Activated B cell treated with CpG ODN at 0.5 μM for 24 hours (primary cell): ENCODE results near the gene MAPKAPK2. TPM values are rescaled to one million over a fixed set of nuclear protein-coding genes. Genes with fewer than 3 reads are reported as not detected.

Experiments used
- ATAC-seq: fragments of 200-7000 bp; cut with Tn5 transposase; one replicate; pipeline ENCODE4 v1.10.0; 2021; ENCODE audit warnings: low read depth, mild to moderate bottlenecking, moderate library complexity
- CTCF ChIA-PET: fragments of 350-600 bp; sonication (Branson Sonifier 250); formaldehyde crosslinking; loops from one replicate; lab custom pipeline; 2021; ENCODE audit warnings: antibody characterized with exemption; lab: Charles Lee
- POLR2A ChIA-PET: fragments of 350-600 bp; sonication (Branson Sonifier 250); formaldehyde crosslinking; loops from one replicate; lab custom pipeline; 2021; ENCODE audit warnings: antibody characterized with exemption; lab: Charles Lee
- DNase-seq: peaks from one replicate; pipeline ENCODE4 v3.0.0; 2022
- H3K27ac Mint-ChIP-seq: one replicate; pipeline ENCODE4 v1.8.0; 2020; ENCODE audit warnings: mixed read lengths
- H3K27me3 Mint-ChIP-seq: one replicate; pipeline ENCODE4 v1.8.0; 2021; ENCODE audit warnings: mixed read lengths
- H3K36me3 Mint-ChIP-seq: one replicate; pipeline ENCODE4 v1.8.0; 2021; ENCODE audit warnings: low read depth, mixed read lengths
- H3K4me1 Mint-ChIP-seq: one replicate; pipeline ENCODE4 v1.8.0; 2021; ENCODE audit warnings: mixed read lengths
- H3K4me3 Mint-ChIP-seq: one replicate; pipeline ENCODE4 v1.8.0; 2020; ENCODE audit warnings: mild to moderate bottlenecking, mixed read lengths
- H3K9me3 Mint-ChIP-seq: one replicate; pipeline ENCODE4 v1.8.0; 2020; ENCODE audit warnings: mixed read lengths
- CTCF ChIP-seq: fragments of 200-600 bp; IDR thresholded peaks from one replicate; pipeline ENCODE4 v1.8.0; 2022; ENCODE audit warnings: antibody characterized with exemption, mild to moderate bottlenecking
- intact Hi-C: fragments of 100-400 bp; cut with micrococcal nuclease; formaldehyde crosslinking; loops from one replicate; pipeline ENCODE4 v1.15.1; 2024
- total RNA-seq: library from RNA; stranded (reverse); gene quantifications from 2 replicates; pipeline ENCODE4 v1.2.3, GENCODE V29; 2022

Gene MAPKAPK2
- total RNA-seq, 1 donor from 2014 or later: 72.1 TPM

- TF ChIP-seq CTCF: no peak
- POLR2A ChIA-PET: interaction anchor here (0.6 to 0.7 kb wide), 2 partner anchors 36 to 85 kb away, joined by 3 read pairs; no protein-coding TSS in a partner anchor
- Mint-ChIP-seq H3K4me1 (peaks cover 84% of the 10 kb centered on the region), H3K36me3 (no peaks in the 10 kb centered on the region), H3K4me3 (no peak overlapping the region), H3K9me3 (no peaks in the 10 kb centered on the region), H3K27ac (peak overlapping the region; percentile 78), H3K27me3 (no peaks in the 10 kb centered on the region)
- intact Hi-C loops: no loop called here
- DNase-seq (no peak), ATAC-seq (no peak)
- CTCF ChIA-PET: interaction anchor here (0.8 to 2.2 kb wide), 6 partner anchors 10 to 267 kb away, joined by 3 to 6 read pairs (median 4); no protein-coding TSS in a partner anchor
These were observed 30.9 kb downstream of the MAPKAPK2 start for GRCh38 chr1:206715552-206716158.

- intact Hi-C loops: no loop called here
- no peak for TF ChIP-seq CTCF
- ChIA-PET CTCF (interaction anchor here (0.8 to 1.3 kb wide), 3 partner anchors 10 to 219 kb away, joined by 3 to 4 read pairs (median 3); no protein-coding TSS in a partner anchor), POLR2A (interaction anchor here (0.6 to 0.7 kb wide), 2 partner anchors 36 to 85 kb away, joined by 3 read pairs; no protein-coding TSS in a partner anchor)
- Mint-ChIP-seq H3K27ac (peak overlapping the region; percentile 78), H3K9me3 (no peaks in the 10 kb centered on the region), H3K4me3 (peak overlapping the region; percentile 3), H3K36me3 (no peaks in the 10 kb centered on the region), H3K27me3 (no peaks in the 10 kb centered on the region), H3K4me1 (peaks cover 84% of the 10 kb centered on the region)
- DNase-seq: no peak
- no peak for ATAC-seq
These were observed 31.6 kb downstream of the MAPKAPK2 start for GRCh38 chr1:206716159-206716869.

GRCh38 chr1:206716870-206717673, 32.4 kb downstream of the MAPKAPK2 start:
- ChIA-PET POLR2A (no interaction called here), CTCF (interaction anchor here (1.0 kb wide), 1 partner anchor 18 kb away, joined by 3 read pairs; no protein-coding TSS in a partner anchor)
- no peaks in the 10 kb centered on the region for H3K36me3 Mint-ChIP-seq
- DNase-seq (no peak), ATAC-seq (no peak)
- peaks cover 81% of the 10 kb centered on the region for H3K4me1 Mint-ChIP-seq
- no peaks in the 10 kb centered on the region for H3K9me3 Mint-ChIP-seq
- peak overlapping the region; percentile 78 for H3K27ac Mint-ChIP-seq
- no peak overlapping the region for H3K4me3 Mint-ChIP-seq
- H3K27me3 Mint-ChIP-seq: no peaks in the 10 kb centered on the region
- no peak for TF ChIP-seq CTCF
- intact Hi-C loops: no loop called here

- peak overlapping the region; percentile 78 for H3K27ac Mint-ChIP-seq
- H3K4me1 Mint-ChIP-seq: peaks cover 80% of the 10 kb centered on the region
- no peaks in the 10 kb centered on the region for H3K27me3 Mint-ChIP-seq
- DNase-seq: no peak
- ChIA-PET POLR2A (no interaction called here), CTCF (no interaction called here)
- ATAC-seq: no peak
- TF ChIP-seq CTCF: no peak
- intact Hi-C loops: no loop called here
- H3K4me3 Mint-ChIP-seq: no peak overlapping the region
- H3K36me3 Mint-ChIP-seq: no peaks in the 10 kb centered on the region
- H3K9me3 Mint-ChIP-seq: no peaks in the 10 kb centered on the region
These were observed 32.9 kb downstream of the MAPKAPK2 start for GRCh38 chr1:206717674-206717989.
